Brain microvascular endothelial cell (primary cell): ENCODE measurements around the gene EMILIN3.

Experiments used
- DNase-seq: peaks from one replicate; pipeline ENCODE4 v3.0.0-alpha.2; 2020
- H3K27ac ChIP-seq: fragments of 250-450 bp; sonication (Bioruptor Pico); 2 replicates; pipeline ENCODE4 v1.5.1; 2020; ENCODE audit warnings: mild to moderate bottlenecking, moderate library complexity
- H3K27me3 ChIP-seq: fragments of 250-450 bp; sonication (Bioruptor Pico); replicated peaks from 2 replicates; pipeline ENCODE4 v1.5.1; 2020; ENCODE audit warnings: mild to moderate bottlenecking
- H3K36me3 ChIP-seq: fragments of 250-450 bp; sonication (Bioruptor Pico); replicated peaks from 2 replicates; pipeline ENCODE4 v1.5.1; 2020; ENCODE audit warnings: mild to moderate bottlenecking
- H3K4me3 ChIP-seq: 2 replicates; pipeline ENCODE4 v1.5.1; 2011; ENCODE audit warnings: low read depth, mild to moderate bottlenecking, control low read depth, low read length, moderate library complexity
- CTCF ChIP-seq: IDR thresholded peaks from 2 replicates; pipeline ENCODE4 v1.5.1; 2011; ENCODE audit warnings: low read depth, mild to moderate bottlenecking, moderate library complexity, low read length, control low read depth, inconsistent platforms; ENCODE audit errors: missing control alignments
- in situ Hi-C: cut with HindIII; loops from 2 replicates; pipeline ENCODE4 v1.10.0; 2017; ENCODE audit warnings: low sequenced_read_pairs, low pct_ligation_motif_present

The EMILIN3 gene

GRCh38 chr20:41327178-41327577 lies 39.4 kb downstream of the EMILIN3 start:
- no peak for TF ChIP-seq CTCF
- Histone ChIP-seq H3K4me3 (no peak overlapping the region), H3K36me3 (no peaks in the 10 kb centered on the region), H3K27ac (no peak overlapping the region), H3K27me3 (no peaks in the 10 kb centered on the region)
- no peak for DNase-seq
- in situ Hi-C loops = no loop called here

DNA sequence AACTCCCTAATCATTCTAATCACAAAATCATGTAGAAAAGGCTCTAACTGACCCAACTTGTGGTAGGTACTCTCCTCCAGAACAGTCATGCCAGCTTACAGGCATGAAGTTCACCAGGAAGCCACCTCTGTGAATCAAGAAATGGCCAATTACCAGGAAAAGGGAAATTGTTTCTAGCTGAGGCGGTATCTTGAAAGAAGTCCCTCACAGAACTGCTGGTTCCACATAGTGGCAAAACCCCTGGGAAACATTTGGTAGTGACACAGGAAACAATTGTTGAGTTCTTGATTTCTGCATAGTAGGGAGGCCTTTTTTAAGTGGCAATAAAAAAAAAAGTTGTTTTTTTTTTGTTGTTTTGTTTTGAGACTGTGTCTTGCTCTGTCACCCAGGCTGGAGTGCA lies 45.6 kb downstream of the EMILIN3 start:
- Histone ChIP-seq H3K36me3 (no peaks in the 10 kb centered on the region), H3K27ac (no peak overlapping the region)
- in situ Hi-C loops = no loop called here

DNA sequence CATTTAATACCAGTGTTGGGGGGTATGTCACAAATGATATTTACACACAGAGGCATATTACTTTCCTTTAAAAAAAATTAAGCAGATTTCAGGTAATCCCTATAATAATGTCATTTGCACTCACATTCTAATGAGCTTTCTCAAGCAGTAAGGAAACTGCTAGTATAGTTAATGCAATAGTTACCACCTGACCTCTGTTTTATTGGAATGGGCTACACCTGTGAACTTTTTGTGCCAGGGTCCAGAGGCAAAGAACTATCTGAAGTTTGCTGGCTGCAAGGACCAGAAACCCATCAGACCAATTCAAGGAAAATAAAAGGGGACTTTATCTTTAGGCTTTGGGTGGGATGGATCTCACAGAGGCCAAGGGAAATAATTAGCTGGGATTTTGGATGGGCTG lies 46.2 kb downstream of the EMILIN3 start:
- no peak overlapping the region for H3K27ac ChIP-seq
- H3K36me3 ChIP-seq = no peaks in the 10 kb centered on the region
- DNase-seq = no peak
- H3K4me3 ChIP-seq = no peak overlapping the region
- in situ Hi-C loops = no loop called here
- TF ChIP-seq CTCF = no peak
- no peaks in the 10 kb centered on the region for H3K27me3 ChIP-seq

More for the DNA sequence above, 45.6 kb downstream of the EMILIN3 start:
- Histone ChIP-seq H3K4me3 (no peak overlapping the region), H3K27me3 (no peaks in the 10 kb centered on the region)
- no peak for DNase-seq
- no peak for TF ChIP-seq CTCF

GRCh38 chr20:41318271-41318649 lies 48.4 kb downstream of the EMILIN3 start:
- Histone ChIP-seq H3K36me3 (no peaks in the 10 kb centered on the region), H3K27me3 (no peaks in the 10 kb centered on the region), H3K4me3 (no peak overlapping the region), H3K27ac (no peak overlapping the region)
- in situ Hi-C loops = no loop called here
- no peak for TF ChIP-seq CTCF
- DNase-seq = no peak

DNA sequence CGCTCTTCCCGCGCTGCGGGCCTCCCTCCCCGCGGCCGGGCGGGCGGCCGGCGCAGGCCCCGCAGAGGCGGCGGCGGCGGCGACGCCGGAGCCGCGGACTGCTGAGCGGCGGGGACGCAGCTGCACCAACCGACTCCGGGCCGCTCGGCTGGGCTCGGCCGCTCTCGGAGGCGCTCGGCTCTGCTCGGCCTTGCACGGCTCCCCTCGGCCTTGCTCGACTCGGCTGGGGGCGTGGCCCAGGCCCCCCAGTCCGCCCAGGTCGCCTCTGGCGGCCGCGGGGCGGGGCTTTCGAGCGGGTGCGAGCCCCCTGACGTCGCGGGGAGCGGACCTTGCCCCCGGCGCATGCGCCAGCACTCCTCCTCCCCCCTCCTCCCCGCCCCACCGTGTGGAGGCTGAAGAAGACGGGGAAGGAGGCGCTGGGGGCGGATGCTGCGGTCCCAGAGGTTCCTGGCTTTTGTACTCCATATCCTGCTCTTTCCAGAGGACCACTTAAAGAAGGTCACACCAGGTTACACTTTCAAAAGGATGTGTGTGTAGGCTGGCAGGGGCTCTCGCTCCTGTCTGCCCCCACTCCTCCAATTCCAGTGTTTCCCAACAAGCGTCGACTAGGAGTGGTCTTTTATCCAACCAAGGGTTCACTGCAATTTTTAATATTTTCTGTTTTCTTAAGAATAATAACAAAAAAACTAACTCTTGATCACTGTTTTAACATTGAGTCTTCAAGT lies 48.9 kb downstream of the EMILIN3 start, which contains the start of gene ZHX3:
TSS of gene ZHX3 (minus strand) at position 186 of the 725 bp plus-strand sequence. CDS start 112,815 bp downstream, outside the sequence.
- in situ Hi-C loops = no loop called here
- Histone ChIP-seq H3K36me3 (no peaks in the 10 kb centered on the region), H3K27ac (peak within 1 kb of the TSS; percentile 89), H3K27me3 (no peaks in the 10 kb centered on the region), H3K4me3 (peak within 1 kb of the TSS; percentile 72)
- DNase-seq = peak; percentile 89
- no peak for TF ChIP-seq CTCF
